H1 (cell line): ENCODE measurements around the gene SRGAP3. TPM values are rescaled to one million over a fixed set of nuclear protein-coding genes. Genes with fewer than 3 reads are reported as not detected.

ENCODE experiments used
- CTCF ChIA-PET: fragments of 300-600 bp; sonication (Branson Sonifier 250); formaldehyde crosslinking; loops from one replicate; lab custom pipeline; 2021; ENCODE audit not compliant: partially characterized antibody; lab: Charles Lee
- POLR2A ChIA-PET: fragments of 300-600 bp; sonication (Branson Sonifier 250); formaldehyde crosslinking; loops from one replicate; lab custom pipeline; 2021; ENCODE audit warnings: inconsistent platforms; ENCODE audit not compliant: partially characterized antibody; lab: Charles Lee
- DNase-seq, 2 experiments: peaks; one replicate each; pipeline versions ENCODE4 v3.0.0 to v3.0.0-alpha.2; 2010 to 2022; ENCODE audit warnings: low spot score in 2 of 2, low read depth in 1 of 2, mixed read lengths in 1 of 2
- FAIRE-seq: peaks from 2 replicates; lab custom pipeline; 2011; peaks lifted over from hg19 to GRCh38; lab: Jason Lieb, UNC
- H2AFZ ChIP-seq: 2 replicates; pipeline ENCODE4 v1.8.1; 2012; ENCODE audit warnings: low read length, inconsistent platforms
- H2AK5ac ChIP-seq: 2 replicates; pipeline ENCODE4 v1.6.1; 2013; ENCODE audit warnings: low read depth, low read length
- H2BK120ac ChIP-seq: replicated peaks from 2 replicates; pipeline ENCODE3; 2013; ENCODE audit warnings: low read depth, low read length, inconsistent platforms
- H2BK12ac ChIP-seq: 2 replicates; pipeline ENCODE4 v1.6.1; 2013; ENCODE audit warnings: low read depth, low read length
- H2BK15ac ChIP-seq: 2 replicates; pipeline ENCODE4 v1.6.1; 2013; ENCODE audit warnings: low read length
- H2BK20ac ChIP-seq: 2 replicates; pipeline ENCODE4 v1.6.1; 2013; ENCODE audit warnings: low read length
- H2BK5ac ChIP-seq: 2 replicates; pipeline ENCODE4 v1.6.1; 2013; ENCODE audit warnings: low read depth, low read length
- H3K14ac ChIP-seq: 2 replicates; pipeline ENCODE4 v1.6.1; 2013; ENCODE audit warnings: inconsistent platforms; ENCODE audit not compliant: insufficient read length
- H3K18ac ChIP-seq: 2 replicates; pipeline ENCODE4 v1.6.1; 2013; ENCODE audit warnings: low read length; ENCODE audit errors: extremely low read depth
- H3K23ac ChIP-seq: 2 replicates; pipeline ENCODE4 v1.6.1; 2013; ENCODE audit warnings: inconsistent platforms; ENCODE audit not compliant: insufficient read length
- H3K23me2 ChIP-seq: 2 replicates; pipeline ENCODE4 v1.6.1; 2013; ENCODE audit warnings: low read depth, low read length
- H3K27ac ChIP-seq: 2 replicates; pipeline ENCODE4 v1.6.1; 2011; ENCODE audit warnings: low read depth, low read length, inconsistent platforms
- H3K27me3 ChIP-seq, 4 experiments: replicated peaks in 1 of 4; 1 replicate in 1 of 4; 2 replicates in 3 of 4; pipeline versions ENCODE4 v1.6.1 to v1.8.1; 2011 to 2013; ENCODE audit warnings: low read length in 3 of 4, mild to moderate bottlenecking in 3 of 4, inconsistent platforms in 2 of 4, mixed read lengths in 2 of 4, moderate library complexity in 1 of 4; ENCODE audit not compliant: control insufficient read depth in 3 of 4, insufficient read depth in 3 of 4; ENCODE audit errors: extremely low read depth in 1 of 4
- H3K36me3 ChIP-seq, 4 experiments: 2 replicates each; pipeline versions ENCODE4 v1.6.1 to v1.8.1; 2011 to 2013; ENCODE audit warnings: mild to moderate bottlenecking in 4 of 4, low read length in 3 of 4, moderate library complexity in 2 of 4, control low read depth in 1 of 4, inconsistent platforms in 1 of 4; ENCODE audit not compliant: insufficient read depth in 4 of 4, control insufficient read depth in 2 of 4
- H3K4ac ChIP-seq: replicated peaks from 2 replicates; pipeline ENCODE3; 2013; ENCODE audit warnings: low read length, low read depth, mixed read lengths, inconsistent platforms; ENCODE audit not compliant: insufficient read length
- H3K4me1 ChIP-seq, 4 experiments: replicated peaks in 1 of 4; 1 replicate in 1 of 4; 2 replicates in 3 of 4; pipeline versions ENCODE4 v1.6.1 to v1.8.1; 2011 to 2013; ENCODE audit warnings: low read length in 3 of 4, inconsistent platforms in 2 of 4, mixed read lengths in 1 of 4; ENCODE audit not compliant: insufficient read depth in 4 of 4, control insufficient read depth in 3 of 4
- H3K4me2 ChIP-seq, 2 experiments: 2 replicates each; pipeline versions ENCODE4 v1.6.1 to v1.8.1; 2011 to 2013; ENCODE audit warnings: low read depth in 2 of 2, low read length in 2 of 2, control low read depth in 1 of 2, inconsistent platforms in 1 of 2, mild to moderate bottlenecking in 1 of 2; ENCODE audit not compliant: insufficient read depth in 1 of 2
- H3K4me3 ChIP-seq, 4 experiments: fragments of 200-600, 300-600 bp in 1 of 4; sonication (generic), shearing (Covaris generic), sonication (Bioruptor Twin) in 1 of 4; 2 replicates each; pipeline versions ENCODE4 v1.5.1 to v1.8.1; 2011 to 2016; ENCODE audit warnings: low read length in 4 of 4, low read depth in 3 of 4, control low read depth in 2 of 4, inconsistent platforms in 2 of 4, mild to moderate bottlenecking in 2 of 4, mixed read lengths in 1 of 4, moderate library complexity in 1 of 4; ENCODE audit not compliant: insufficient read depth in 2 of 4; ENCODE audit errors: extremely low read depth in 1 of 4
- H3K56ac ChIP-seq: replicated peaks from 2 replicates; pipeline ENCODE3; 2013; ENCODE audit warnings: low read depth, mild to moderate bottlenecking, mixed read lengths, low read length, inconsistent platforms; ENCODE audit not compliant: insufficient read length
- H3K79me1 ChIP-seq: 2 replicates; pipeline ENCODE4 v1.6.1; 2013; ENCODE audit warnings: low read depth, low read length, control low read depth
- H3K79me2 ChIP-seq, 2 experiments: 2 replicates each; pipeline versions ENCODE4 v1.6.1 to v1.8.1; 2012 to 2013; ENCODE audit warnings: low read length in 2 of 2, mild to moderate bottlenecking in 2 of 2, inconsistent platforms in 1 of 2; ENCODE audit not compliant: insufficient read depth in 2 of 2, control insufficient read depth in 1 of 2
- H3K9ac ChIP-seq, 4 experiments: replicated peaks in 1 of 4; 1 replicate in 1 of 4; 2 replicates in 3 of 4; pipeline versions ENCODE4 v1.6.1 to v1.8.1; 2011 to 2013; ENCODE audit warnings: low read depth in 3 of 4, low read length in 3 of 4, control low read depth in 2 of 4, mild to moderate bottlenecking in 2 of 4, moderate library complexity in 2 of 4, inconsistent platforms in 1 of 4; ENCODE audit errors: extremely low read depth in 1 of 4
- H3K9me3 ChIP-seq, 2 experiments: 2 replicates each; pipeline versions ENCODE4 v1.6.1 to v1.8.1; 2012 to 2013; ENCODE audit warnings: mild to moderate bottlenecking in 2 of 2, moderate library complexity in 2 of 2, control low read depth in 1 of 2, inconsistent platforms in 1 of 2, low read depth in 1 of 2, low read length in 1 of 2, mixed read lengths in 1 of 2; ENCODE audit not compliant: insufficient read depth in 2 of 2
- H4K20me1 ChIP-seq, 2 experiments: replicated peaks in 1 of 2; 2 replicates each; pipeline versions ENCODE3 to v1.8.1; 2011 to 2013; ENCODE audit warnings: inconsistent platforms in 2 of 2, low read length in 2 of 2, mild to moderate bottlenecking in 1 of 2; ENCODE audit not compliant: insufficient read depth in 2 of 2, control insufficient read depth in 1 of 2
- H4K5ac ChIP-seq: 2 replicates; pipeline ENCODE4 v1.6.1; 2013; ENCODE audit warnings: low read length, low read depth, mixed read lengths, inconsistent platforms; ENCODE audit not compliant: insufficient read length
- H4K8ac ChIP-seq: 2 replicates; pipeline ENCODE4 v1.8.0; 2013; ENCODE audit warnings: mild to moderate bottlenecking, moderate library complexity, low read length, inconsistent platforms; ENCODE audit not compliant: insufficient read depth; ENCODE audit errors: extremely low read depth
- H4K91ac ChIP-seq: replicated peaks from 2 replicates; pipeline ENCODE3; 2013; ENCODE audit warnings: low read length, mixed read lengths, inconsistent platforms; ENCODE audit not compliant: insufficient read length
- BCL11A ChIP-seq, 2 experiments: IDR thresholded peaks; one replicate each; pipeline ENCODE4 v1.6.1; 2011; ENCODE audit warnings: low read depth in 2 of 2, low read length in 2 of 2, mild to moderate bottlenecking in 2 of 2
- CREB1 ChIP-seq: IDR thresholded peaks from 2 replicates; pipeline ENCODE4 v1.6.1; 2012; ENCODE audit warnings: inconsistent platforms
- JUND ChIP-seq: IDR thresholded peaks from 2 replicates; pipeline ENCODE4 v1.6.1; 2011; ENCODE audit warnings: mild to moderate bottlenecking, improper control_type of control experiment, low read length
- SAP30 ChIP-seq: fragments of 300-600 bp; sonication (generic); IDR thresholded peaks from 2 replicates; pipeline ENCODE4 v1.7.1; 2012; ENCODE audit warnings: low read length, moderate library complexity, mild to moderate bottlenecking, inconsistent platforms; ENCODE audit not compliant: insufficient read depth, insufficient replicate concordance
- TBP ChIP-seq: IDR thresholded peaks from 2 replicates; pipeline ENCODE4 v1.6.1; 2011; ENCODE audit warnings: low read depth, low read length, improper control_type of control experiment
- WGBS, 2 experiments: shearing (Covaris generic) in 1 of 2; methylation state at CpG; one replicate each; pipeline versions ENCODE4 v1.1.6 to v1.1.7; 2013 to 2015; ENCODE audit warnings: low lambda C conversion rate in 2 of 2, mixed read lengths in 2 of 2, inconsistent platforms in 1 of 2, low coverage in 1 of 2, missing lambda C conversion rate in 1 of 2; ENCODE audit not compliant: insufficient replicate concordance in 2 of 2, insufficient coverage in 1 of 2, insufficient read length in 1 of 2; ENCODE audit errors: extremely low coverage in 1 of 2, missing lambda C conversion rate in 1 of 2; 5-methylcytosine and 5-hydroxymethylcytosine counted together
- polyA plus RNA-seq, 7 experiments: library from polyadenylated mRNA; depleted of rRNA in 3 of 7; stranded (reverse) in 5 of 7; unstranded in 2 of 7; fragments of >200 nt in 5 of 7; fragments of 200-250 nt in 2 of 7; gene quantifications; 1 replicate in 5 of 7; 2 replicates in 1 of 7; 4 replicates in 1 of 7; pipeline versions ENCODE4 v1.2.1 to v1.2.3, GENCODE V29; 2011 to 2013; ENCODE audit warnings: missing spikeins in 2 of 7, mixed read lengths in 2 of 7
- total RNA-seq: library from RNA; stranded (reverse); fragmentation: NEBNext Ultra II Directional; extraction: Animal tissue kit (Norgen Biotek cat#: 25700); gene quantifications from 2 replicates; pipeline ENCODE4 v1.2.1, GENCODE V29; 2021

SRGAP3 gene
- total and polyA plus RNA-seq, 2 of the 8 experiments (the other 6 are each of a cell fraction or from before 2014, with no cell fraction given), result 5.8 to 11.4 TPM

DNA sequence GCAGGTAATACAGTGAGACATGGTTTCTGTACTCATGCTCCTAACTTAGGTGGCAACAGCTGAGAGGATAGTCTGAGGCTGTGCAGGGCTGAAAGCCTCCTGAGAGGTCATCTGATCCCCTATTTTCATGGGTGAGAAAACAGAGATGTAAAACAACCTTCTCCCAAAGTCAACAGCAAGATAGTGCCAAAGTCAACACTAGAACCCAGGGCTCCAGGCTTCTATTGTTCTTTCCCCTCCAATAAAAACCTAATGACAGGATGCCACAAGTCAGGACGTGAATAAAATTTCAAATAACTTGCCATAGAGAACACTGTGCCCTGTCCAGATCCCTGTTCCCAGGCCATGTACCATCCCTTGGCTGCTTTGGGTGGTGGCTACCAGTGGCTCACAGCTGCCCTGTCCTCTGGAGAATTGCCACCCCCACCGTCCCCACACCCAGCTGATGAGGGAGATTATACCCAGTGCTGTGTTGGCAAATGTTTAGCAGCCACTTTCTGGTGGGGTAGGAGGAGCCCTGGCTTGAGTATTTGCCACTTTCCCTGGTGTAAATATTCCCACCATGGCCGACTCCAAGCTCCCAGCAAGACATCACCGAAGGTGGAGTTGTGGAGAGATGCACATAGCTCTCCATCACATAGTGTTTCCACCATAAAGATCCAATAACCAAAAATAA is 54.8 kb downstream of the SRGAP3 start:
- FAIRE-seq (no peak), DNase-seq (no peak)
- no peak for TF ChIP-seq CREB1
- no peak for TF ChIP-seq BCL11A (IDR thresholded peaks at IDR 0.05; ENCODE audit: low read depth in 2 of 2, low read length in 2 of 2)
- no peak for TF ChIP-seq JUND
- TF ChIP-seq SAP30, result no peak
- no peak for TF ChIP-seq TBP
- Histone ChIP-seq H4K91ac (no peak overlapping the region), H3K4me1 (peaks cover 3 to 11% (median 6%) of the 10 kb centered on the region in 4 experiments; a peak in 4 of 7 replicates), H3K79me2 (no peaks in the 10 kb centered on the region), H4K8ac (peak overlapping the region; percentile 45; the same call in 1 of the 2 replicates), H2BK5ac (no peak overlapping the region), H3K56ac (no peak overlapping the region), H4K5ac (no peak overlapping the region), H3K4ac (no peak overlapping the region), H3K79me1 (no peaks in the 10 kb centered on the region), H2BK20ac (no peak overlapping the region), H2BK15ac (no peak overlapping the region), H2BK12ac (no peak overlapping the region), H3K9ac (no peak overlapping the region), H3K4me2 (no peak overlapping the region), H3K14ac (no peak overlapping the region), H2AFZ (no peak overlapping the region), H3K27ac (no peak overlapping the region), H3K23me2 (no peaks in the 10 kb centered on the region), H3K27me3 (no peaks in the 10 kb centered on the region), H3K23ac (no peak overlapping the region), H3K4me3 (no peak overlapping the region), H3K9me3 (no peaks in the 10 kb centered on the region), H3K18ac (no peak overlapping the region), H2BK120ac (no peak overlapping the region), H4K20me1 (no peaks in the 10 kb centered on the region), H2AK5ac (no peak overlapping the region), H3K36me3 (no peaks in the 10 kb centered on the region)
- WGBS, 2 experiments, result 91% methylated on average over 4 of the region's 4 CpGs; no CpG with 5 or more reads in 1 of the 2 experiments
- ChIA-PET POLR2A (interaction anchor here (0.5 to 1.5 kb wide), 3 partner anchors 8 to 194 kb away, joined by 3 read pairs; no protein-coding TSS in a partner anchor), CTCF (interaction anchor here (0.7 to 1.9 kb wide), 2 partner anchors 108 to 127 kb away, joined by 3 to 4 read pairs; no protein-coding TSS in a partner anchor)
